Thoracic aorta (tissue), 2 donors: Measurements from ENCODE around the gene HMGA1. TPM values are rescaled to one million over a fixed set of nuclear protein-coding genes. Genes with fewer than 3 reads are reported as not detected.

Experiments used
- ATAC-seq: fragments of 150-250 bp; one replicate; pipeline ENCODE4 v1.8.0; 2017; ENCODE audit warnings: low read depth; ENCODE audit not compliant: insufficient number of reproducible peaks, low FRiP score
- DNase-seq: peaks from one replicate; pipeline ENCODE4 v3.0.0-alpha.2; 2020; ENCODE audit warnings: low spot score
- H3K27ac ChIP-seq, 2 donors: fragments of 200-600 bp; sonication (generic); 1 replicate in 1 of 2; 2 replicates in 1 of 2; pipeline ENCODE4 v1.5.1; 2016; ENCODE audit warnings: mild to moderate bottlenecking in 2 of 2, moderate library complexity in 2 of 2
- H3K27me3 ChIP-seq: fragments of 200-600 bp; sonication (generic); replicated peaks from 2 replicates; pipeline ENCODE4 v1.6.0; 2016; ENCODE audit warnings: mild to moderate bottlenecking; ENCODE audit not compliant: insufficient read depth
- H3K36me3 ChIP-seq: fragments of 200-600 bp; sonication (generic); one replicate; pipeline ENCODE4 v1.5.1; 2016
- H3K4me1 ChIP-seq, 2 donors: fragments of 200-600 bp; sonication (generic); 1 replicate in 1 of 2; 2 replicates in 1 of 2; pipeline versions ENCODE4 v1.5.1 to v1.6.0; 2016; ENCODE audit warnings: low read depth in 2 of 2, mild to moderate bottlenecking in 1 of 2; ENCODE audit not compliant: control insufficient read depth in 1 of 2
- H3K4me3 ChIP-seq: fragments of 200-600 bp; sonication (generic); 2 replicates; pipeline ENCODE4 v1.5.1; 2016; ENCODE audit warnings: mild to moderate bottlenecking
- H3K9me3 ChIP-seq: fragments of 200-600 bp; sonication (generic); 2 replicates; pipeline ENCODE4 v1.5.1; 2016
- total RNA-seq, 2 donors: library from RNA; depleted of rRNA; stranded (reverse); fragments of >200 nt; gene quantifications; one replicate each; pipeline versions ENCODE4 v1.1.0 to v1.2.3, GENCODE V29; 2016
- TF ChIP-seq, protein P1 (sequence below): fragments of 200-600 bp; sonication (generic); IDR thresholded peaks from one replicate; pipeline ENCODE4 v1.5.1; 2019; ENCODE audit warnings: antibody characterized with exemption

Gene HMGA1
- total RNA-seq, 2 donors from 2014 or later, result 20.7 to 28.0 TPM

DNA sequence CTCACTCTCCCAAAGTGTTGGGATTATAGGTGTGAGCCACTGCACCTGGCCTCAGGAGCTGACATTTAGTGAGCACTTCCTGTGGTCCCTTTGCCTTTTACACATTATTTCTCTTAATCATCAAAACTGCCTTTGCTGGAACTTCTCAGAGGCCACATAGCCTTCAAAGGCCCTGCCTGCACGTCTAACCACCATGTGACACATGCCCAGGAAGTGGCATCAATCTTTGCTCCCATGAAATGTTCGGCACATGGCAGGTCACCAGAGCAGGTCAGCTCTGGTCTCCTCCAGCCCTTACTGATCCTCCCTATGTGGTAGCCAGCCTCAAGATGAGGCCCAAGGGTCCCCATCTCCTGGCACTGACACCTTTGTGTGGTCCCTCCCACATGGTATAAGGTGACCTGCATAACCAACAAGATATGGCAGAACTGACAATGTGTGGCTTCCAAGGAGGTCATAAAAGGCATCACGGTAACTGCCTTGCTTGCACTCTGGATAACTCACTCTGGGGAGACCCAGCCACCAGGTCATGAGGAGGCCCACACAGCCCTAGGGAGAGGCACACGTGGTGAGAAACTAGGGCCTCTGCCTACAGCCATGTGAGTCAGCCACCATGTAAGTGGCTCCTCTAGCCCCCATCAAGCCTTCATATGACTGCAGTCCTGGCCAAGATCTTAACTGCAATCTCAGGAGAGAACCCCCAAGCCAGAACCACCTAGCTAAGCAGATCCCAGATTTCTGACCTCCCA is 28.8 kb upstream of the HMGA1 start:
- DNase-seq (no peak), ATAC-seq (no peak)
- H3K27me3 ChIP-seq, result no peaks in the 10 kb centered on the region
- H3K9me3 ChIP-seq, result no peaks in the 10 kb centered on the region
- H3K27ac ChIP-seq, result no peak overlapping the region
- H3K4me1 ChIP-seq, result no peaks in the 10 kb centered on the region
- TF ChIP-seq, protein P1, sequence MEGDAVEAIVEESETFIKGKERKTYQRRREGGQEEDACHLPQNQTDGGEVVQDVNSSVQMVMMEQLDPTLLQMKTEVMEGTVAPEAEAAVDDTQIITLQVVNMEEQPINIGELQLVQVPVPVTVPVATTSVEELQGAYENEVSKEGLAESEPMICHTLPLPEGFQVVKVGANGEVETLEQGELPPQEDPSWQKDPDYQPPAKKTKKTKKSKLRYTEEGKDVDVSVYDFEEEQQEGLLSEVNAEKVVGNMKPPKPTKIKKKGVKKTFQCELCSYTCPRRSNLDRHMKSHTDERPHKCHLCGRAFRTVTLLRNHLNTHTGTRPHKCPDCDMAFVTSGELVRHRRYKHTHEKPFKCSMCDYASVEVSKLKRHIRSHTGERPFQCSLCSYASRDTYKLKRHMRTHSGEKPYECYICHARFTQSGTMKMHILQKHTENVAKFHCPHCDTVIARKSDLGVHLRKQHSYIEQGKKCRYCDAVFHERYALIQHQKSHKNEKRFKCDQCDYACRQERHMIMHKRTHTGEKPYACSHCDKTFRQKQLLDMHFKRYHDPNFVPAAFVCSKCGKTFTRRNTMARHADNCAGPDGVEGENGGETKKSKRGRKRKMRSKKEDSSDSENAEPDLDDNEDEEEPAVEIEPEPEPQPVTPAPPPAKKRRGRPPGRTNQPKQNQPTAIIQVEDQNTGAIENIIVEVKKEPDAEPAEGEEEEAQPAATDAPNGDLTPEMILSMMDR, result no peak
- no peaks in the 10 kb centered on the region for H3K36me3 ChIP-seq
- H3K4me3 ChIP-seq, result no peak overlapping the region

DNA sequence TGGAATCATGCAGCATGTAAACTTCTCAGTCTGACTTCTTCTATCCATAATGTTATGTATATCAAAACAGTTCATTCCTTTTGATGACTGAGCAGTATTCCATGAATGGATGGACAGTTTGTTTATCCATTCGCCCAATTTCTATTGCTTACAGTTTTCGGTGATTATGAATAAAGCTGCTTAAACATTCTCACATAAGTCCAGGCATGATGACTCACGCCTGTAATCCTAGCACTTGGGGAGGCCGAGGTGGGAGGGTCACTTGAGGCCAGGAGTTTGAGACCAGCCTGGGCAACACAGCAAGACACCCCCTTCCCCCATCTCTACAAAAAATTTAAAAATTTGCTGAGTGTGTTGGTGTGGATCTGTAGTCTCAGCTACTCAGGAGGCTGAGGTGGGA is 22.9 kb upstream of the HMGA1 start:
- TF ChIP-seq, protein P1, result no peak
- H3K36me3 ChIP-seq, result no peaks in the 10 kb centered on the region
- ATAC-seq (no peak), DNase-seq (no peak)
- no peak overlapping the region for H3K4me3 ChIP-seq
- H3K4me1 ChIP-seq, result no peaks in the 10 kb centered on the region
- no peaks in the 10 kb centered on the region for H3K9me3 ChIP-seq
- no peak overlapping the region for H3K27ac ChIP-seq
- H3K27me3 ChIP-seq, result no peaks in the 10 kb centered on the region

DNA sequence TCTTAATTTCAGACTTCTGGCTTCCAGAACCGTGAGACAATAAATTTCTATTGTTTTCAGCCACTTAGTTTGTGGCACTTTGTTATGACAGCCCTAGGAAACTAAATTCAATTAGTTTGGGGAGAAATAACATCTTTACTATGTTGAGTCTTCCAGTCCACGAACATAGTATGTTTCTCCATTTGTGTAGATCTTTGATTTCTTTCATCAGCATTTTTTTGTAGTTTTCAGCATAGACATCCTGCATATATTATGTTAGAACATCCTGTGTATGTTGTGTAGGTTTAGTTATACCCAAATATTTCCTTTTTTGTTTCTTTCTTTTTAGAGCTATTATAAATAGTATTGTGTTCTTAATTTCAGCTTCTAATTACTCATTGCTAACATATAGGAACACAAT is 18.0 kb upstream of the HMGA1 start:
- Histone ChIP-seq H3K27me3 (no peaks in the 10 kb centered on the region), H3K36me3 (no peaks in the 10 kb centered on the region), H3K4me3 (no peak overlapping the region), H3K9me3 (no peaks in the 10 kb centered on the region), H3K27ac (no peak overlapping the region), H3K4me1 (peaks cover 5 to 8% of the 10 kb centered on the region in 2 donors)
- ATAC-seq, result no peak
- no peak for DNase-seq
- TF ChIP-seq, protein P1, result no peak

DNA sequence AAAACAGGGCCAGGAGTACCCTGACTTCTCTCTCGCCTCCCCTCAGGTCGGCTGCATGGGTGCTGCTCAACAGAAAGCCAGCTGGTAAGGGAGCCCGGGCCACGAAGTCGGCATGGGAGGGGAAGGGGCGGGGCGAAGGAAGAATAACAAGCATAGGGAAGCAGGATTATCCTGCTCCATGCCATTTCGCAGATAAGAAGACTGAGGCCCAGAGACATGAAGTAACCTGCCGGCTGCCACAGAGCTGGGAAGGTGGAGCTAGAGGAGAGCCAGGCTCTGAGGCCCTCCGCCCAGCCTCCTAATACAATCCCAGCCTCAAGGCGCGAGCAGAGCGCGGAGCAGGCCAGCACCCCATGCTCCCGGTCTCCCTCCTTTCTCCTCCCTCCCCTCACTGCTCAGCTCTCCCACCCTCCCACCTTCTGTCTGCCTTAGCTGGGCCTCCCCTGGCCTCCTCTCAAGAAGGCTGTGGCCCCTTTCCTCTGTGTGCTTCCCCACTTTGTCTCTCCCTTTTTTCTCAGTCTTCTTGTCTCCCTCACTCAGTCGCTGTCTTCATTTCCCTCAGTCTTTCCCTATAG is 13.2 kb upstream of the HMGA1 start:
- H3K4me3 ChIP-seq, result peak overlapping the region; percentile 95
- peak overlapping the region; percentile 10 to 50 for H3K27ac ChIP-seq
- peak; percentile 44 for ATAC-seq

More for the DNA sequence above, 13.2 kb upstream of the HMGA1 start:
- TF ChIP-seq, protein P1, result no peak
- no peaks in the 10 kb centered on the region for H3K27me3 ChIP-seq
- no peaks in the 10 kb centered on the region for H3K9me3 ChIP-seq
- H3K4me1 ChIP-seq, result peaks cover 8 to 15% of the 10 kb centered on the region in 2 donors
- DNase-seq, result no peak
- no peaks in the 10 kb centered on the region for H3K36me3 ChIP-seq
